ENCODE results near the gene PRR19. TPM values are rescaled to one million over a fixed set of nuclear protein-coding genes. Genes with fewer than 3 reads are reported as not detected.

Gene PRR19
- total and polyA plus RNA-seq, 10 of the 15 experiments (the other 5 are each of a cell fraction or from before 2014, with no cell fraction given), result 0.09 to 1.7 (median 0.73) TPM; not detected in 1

- peak; percentile 38 for TF ChIP-seq PBX3 (IDR thresholded peaks at IDR 0.05; ENCODE audit: insufficient replicate concordance, low read depth, low read length)
- no peak for TF ChIP-seq SMARCA5 (IDR thresholded peaks at IDR 0.05)
- peak; percentile 15; the same call in 1 of the 2 replicates for TF ChIP-seq TAF1 (IDR thresholded peaks at IDR 0.05; ENCODE audit: borderline replicate concordance, low read depth, low read length)
- no peak for TF ChIP-seq CBX3 (IDR thresholded peaks at IDR 0.05; ENCODE audit: borderline replicate concordance, low read depth)
- no peak for TF ChIP-seq WRNIP1 (IDR thresholded peaks at IDR 0.05; ENCODE audit: borderline replicate concordance, low read depth, low read length)
- TF ChIP-seq ZZZ3 (IDR thresholded peaks at IDR 0.05; ENCODE audit: control insufficient read depth, insufficient read length, low read depth), result no peak
- no peak for TF ChIP-seq HSF1 (IDR thresholded peaks at IDR 0.05; ENCODE audit: low read depth, low read length)
- TF ChIP-seq SIN3A (IDR thresholded peaks at IDR 0.05; ENCODE audit: low read depth, low read length), result no peak
- TF ChIP-seq ESRRA (IDR thresholded peaks at IDR 0.05; ENCODE audit: low read length), result no peak
- TF ChIP-seq FOXM1 (IDR thresholded peaks at IDR 0.05; ENCODE audit: low read depth, low read length), result peak; percentile 33; the same call in 1 of the 2 replicates
- no peak for TF ChIP-seq YBX1 (IDR thresholded peaks at IDR 0.05)
- no peak for TF ChIP-seq SMAD1 (IDR thresholded peaks at IDR 0.05; ENCODE audit: low read depth, partially characterized antibody)
- TF ChIP-seq NR2C1 (IDR thresholded peaks at IDR 0.05), result 0 out of 2 replicates have a peak, but pooled peaks have one; percentile 10
- peak; percentile 47; the same call in 1 of the 2 replicates for TF ChIP-seq MLLT1 (IDR thresholded peaks at IDR 0.05)
- peak; percentile 73; the same call in 1 of the 2 replicates for TF ChIP-seq PAX5 (IDR thresholded peaks at IDR 0.05; ENCODE audit: borderline replicate concordance, low read depth, low read length)
- TF ChIP-seq RAD51 (IDR thresholded peaks at IDR 0.05), result peak; percentile 80
- TF ChIP-seq ZBTB11 (CRISPR knock-in tag; IDR thresholded peaks at IDR 0.05), result no peak
- TF ChIP-seq SUPT20H (IDR thresholded peaks at IDR 0.05; ENCODE audit: borderline replicate concordance, control insufficient read depth, low read depth, low read length), result no peak
- peak; percentile 82 for TF ChIP-seq NBN (IDR thresholded peaks at IDR 0.05)
- TF ChIP-seq IRF5 (IDR thresholded peaks at IDR 0.05; ENCODE audit: borderline replicate concordance), result no peak
- no peak for TF ChIP-seq SREBF1 (IDR thresholded peaks at IDR 0.05; ENCODE audit: low read length)
- TF ChIP-seq TBL1XR1 (IDR thresholded peaks at IDR 0.05; ENCODE audit: low read depth, low read length), result peak; percentile 72; the same call in 1 of the 2 replicates
- TF ChIP-seq FOS (IDR thresholded peaks at IDR 0.05; ENCODE audit: borderline replicate concordance, extremely low read depth, insufficient read length), result no peak
These were observed 33.7 kb upstream of the PRR19 start (continued) for GRCh38 chr19:42268142-42268703.

All from GM12878 (cell line).